ENCODE measurements around the gene NPNT. TPM values are rescaled to one million over a fixed set of nuclear protein-coding genes. Genes with fewer than 3 reads are reported as not detected.

NPNT gene
- total RNA-seq, 1 donor from 2014 or later, result 263 TPM

- no peaks in the 10 kb centered on the region for H3K4me1 ChIP-seq
- DNase-seq (no peak), ATAC-seq (no peak)
- H3K9me3 ChIP-seq, result no peaks in the 10 kb centered on the region
- TF ChIP-seq CTCF (IDR thresholded peaks at IDR 0.05), result no peak
- intact Hi-C loops (cut with DNase I), result no loop called here
- no peak overlapping the region for H3K27ac ChIP-seq
- H3K27me3 ChIP-seq, result no peaks in the 10 kb centered on the region
- no peak overlapping the region for H3K4me3 ChIP-seq
- H3K36me3 ChIP-seq, result no peaks in the 10 kb centered on the region
Observed at GRCh38 chr4:105950701-105951100, 55.4 kb downstream of the NPNT start.

- Histone ChIP-seq H3K36me3 (no peaks in the 10 kb centered on the region), H3K9me3 (no peaks in the 10 kb centered on the region), H3K27ac (no peak overlapping the region), H3K4me3 (no peak overlapping the region), H3K4me1 (peaks cover 1% of the 10 kb centered on the region), H3K27me3 (no peaks in the 10 kb centered on the region)
- intact Hi-C loops (cut with DNase I), result no loop called here
- DNase-seq (no peak), ATAC-seq (peak; percentile 65)
- TF ChIP-seq CTCF (IDR thresholded peaks at IDR 0.05), result no peak
Observed at GRCh38 chr4:105951198-105951597, 55.9 kb downstream of the NPNT start.

- no peaks in the 10 kb centered on the region for H3K36me3 ChIP-seq
- H3K9me3 ChIP-seq, result no peaks in the 10 kb centered on the region
- TF ChIP-seq CTCF (IDR thresholded peaks at IDR 0.05), result no peak
- H3K4me1 ChIP-seq, result peaks cover 9% of the 10 kb centered on the region
- no peak overlapping the region for H3K4me3 ChIP-seq
- no peak for ATAC-seq
- DNase-seq, result no peak
- no peak overlapping the region for H3K27ac ChIP-seq
- intact Hi-C loops (cut with DNase I), result no loop called here
- no peaks in the 10 kb centered on the region for H3K27me3 ChIP-seq
Observed at GRCh38 chr4:105952591-105952990, 57.3 kb downstream of the NPNT start.

- no peak for DNase-seq
- Histone ChIP-seq H3K27ac (no peak overlapping the region), H3K9me3 (no peaks in the 10 kb centered on the region), H3K4me3 (no peak overlapping the region), H3K27me3 (no peaks in the 10 kb centered on the region), H3K36me3 (peaks cover 10% of the 10 kb centered on the region), H3K4me1 (peaks cover 9% of the 10 kb centered on the region)
- no peak for TF ChIP-seq CTCF (IDR thresholded peaks at IDR 0.05)
- no peak for ATAC-seq
- intact Hi-C loops (cut with DNase I), result no loop called here
Observed at GRCh38 chr4:105956569-105956968, 61.3 kb downstream of the NPNT start.

- DNase-seq (no peak), ATAC-seq (peak; percentile 19)
- Histone ChIP-seq H3K4me1 (peaks cover 9% of the 10 kb centered on the region), H3K27ac (no peak overlapping the region), H3K4me3 (no peak overlapping the region), H3K9me3 (no peaks in the 10 kb centered on the region), H3K27me3 (no peaks in the 10 kb centered on the region), H3K36me3 (peaks cover 11% of the 10 kb centered on the region)
- intact Hi-C loops (cut with DNase I), result no loop called here
- no peak for TF ChIP-seq CTCF (IDR thresholded peaks at IDR 0.05)
Observed at GRCh38 chr4:105957680-105958079, 62.4 kb downstream of the NPNT start.

Data from upper lobe of right lung (tissue), 1 donor.